ENCODE measurements around the gene BABAM2.
"Not testable (repeated sequence)": the region's sequence is repeated elsewhere in the genome, so short reads cannot be mapped to it uniquely, and the experiment has no call there.

The BABAM2 gene

GRCh38 chr2:28314968-28315367, 424.4 kb downstream of the BABAM2 start:
- no peak for DNase-seq (ENCODE audit: low read depth in 2 of 2)

GRCh38 chr2:28316546-28317335, 426.2 kb downstream of the BABAM2 start:
- no peak for DNase-seq (ENCODE audit: low read depth in 2 of 2)

GRCh38 chr2:28317390-28317789, 426.9 kb downstream of the BABAM2 start:
- DNase-seq (ENCODE audit: low read depth in 2 of 2) = no peak

- DNase-seq (ENCODE audit: low read depth in 2 of 2) = no peak
Measured at GRCh38 chr2:28318023-28318422, 427.5 kb downstream of the BABAM2 start.

- no peak for DNase-seq (ENCODE audit: low read depth in 2 of 2)
Measured at GRCh38 chr2:28318462-28319117, 428.1 kb downstream of the BABAM2 start.

GRCh38 chr2:28319118-28320008, 428.8 kb downstream of the BABAM2 start:
- DNase-seq (ENCODE audit: low read depth in 2 of 2) = no peak

- no peak for DNase-seq (ENCODE audit: low read depth in 2 of 2)
Measured at GRCh38 chr2:28320009-28320365, 429.5 kb downstream of the BABAM2 start.

GRCh38 chr2:28320371-28320770, 429.8 kb downstream of the BABAM2 start:
- no peak for DNase-seq (ENCODE audit: low read depth in 2 of 2)

- DNase-seq (ENCODE audit: low read depth in 2 of 2) = no peak
Measured at GRCh38 chr2:28321426-28321825, 430.9 kb downstream of the BABAM2 start.

- DNase-seq (ENCODE audit: low read depth in 2 of 2) = no peak
Measured at GRCh38 chr2:28322051-28322450, 431.5 kb downstream of the BABAM2 start.

- no peak for DNase-seq (ENCODE audit: low read depth in 2 of 2)
Measured at GRCh38 chr2:28322456-28322855, 431.9 kb downstream of the BABAM2 start.

- no peak for DNase-seq (ENCODE audit: low read depth in 2 of 2)
Measured at GRCh38 chr2:28322981-28323396, 432.5 kb downstream of the BABAM2 start.

- no peak for DNase-seq (ENCODE audit: low read depth in 2 of 2)
Measured at GRCh38 chr2:28325173-28325566, 434.6 kb downstream of the BABAM2 start.

GRCh38 chr2:28325567-28326468, 435.3 kb downstream of the BABAM2 start:
- DNase-seq (ENCODE audit: low read depth in 2 of 2) = no peak

GRCh38 chr2:28326469-28326805, 435.9 kb downstream of the BABAM2 start:
- DNase-seq (ENCODE audit: low read depth in 2 of 2) = no peak

- DNase-seq (ENCODE audit: low read depth in 2 of 2) = no peak
Measured at GRCh38 chr2:28326881-28327505, 436.5 kb downstream of the BABAM2 start.

- DNase-seq (ENCODE audit: low read depth in 2 of 2) = no peak
Measured at GRCh38 chr2:28327581-28327955, 437.0 kb downstream of the BABAM2 start.

GRCh38 chr2:28327956-28328922, 437.7 kb downstream of the BABAM2 start:
- DNase-seq (ENCODE audit: low read depth in 2 of 2) = peak; percentile 75 to 80

GRCh38 chr2:28329184-28329583, 438.7 kb downstream of the BABAM2 start:
- DNase-seq (ENCODE audit: low read depth in 2 of 2) = no peak

GRCh38 chr2:28330722-28331121, 440.2 kb downstream of the BABAM2 start:
- DNase-seq (ENCODE audit: low read depth in 2 of 2) = not testable (repeated sequence)
